HG02588 (cell line): ENCODE results near the gene DBN1.

ENCODE experiments used
- ATAC-seq: cut with Tn5 transposase; IDR thresholded peaks from one replicate; pipeline ENCODE4 v1.9.1; 2021; ENCODE audit warnings: mild to moderate bottlenecking, moderate library complexity; ENCODE audit not compliant: unreplicated experiment

The DBN1 gene

GRCh38 chr5:177445052-177445916, 28.1 kb downstream of the DBN1 start:
- no peak for ATAC-seq

GRCh38 chr5:177444106-177445051, 29.1 kb downstream of the DBN1 start:
- no peak for ATAC-seq

GRCh38 chr5:177443144-177443983, 30.1 kb downstream of the DBN1 start:
- no peak for ATAC-seq

GRCh38 chr5:177442066-177442826, 31.2 kb downstream of the DBN1 start:
- ATAC-seq, result no peak

GRCh38 chr5:177440990-177441780, 32.2 kb downstream of the DBN1 start:
- ATAC-seq, result no peak

GRCh38 chr5:177440211-177440989, 33.0 kb downstream of the DBN1 start:
- no peak for ATAC-seq

GRCh38 chr5:177439518-177440053, 33.8 kb downstream of the DBN1 start:
- no peak for ATAC-seq

GRCh38 chr5:177438468-177438867, 35.0 kb downstream of the DBN1 start:
- no peak for ATAC-seq

GRCh38 chr5:177437623-177438022, 35.8 kb downstream of the DBN1 start:
- ATAC-seq, result no peak

GRCh38 chr5:177435847-177436536, 37.4 kb downstream of the DBN1 start:
- no peak for ATAC-seq

GRCh38 chr5:177434942-177435738, 38.3 kb downstream of the DBN1 start:
- no peak for ATAC-seq

- no peak for ATAC-seq
Observed at GRCh38 chr5:177434437-177434836, 39.0 kb downstream of the DBN1 start.

GRCh38 chr5:177433658-177434217, 39.7 kb downstream of the DBN1 start:
- ATAC-seq, result no peak

- no peak for ATAC-seq
Observed at GRCh38 chr5:177432839-177433657, 40.4 kb downstream of the DBN1 start.

GRCh38 chr5:177432143-177432838, 41.1 kb downstream of the DBN1 start:
- no peak for ATAC-seq
